Peyer's patch (tissue), 4 donors: Measurements from ENCODE around the gene PAGR1.

ENCODE experiments used
- CTCF ChIP-seq, 6 experiments: fragments of 450-650 bp in 4 of 6; fragments of 200-600 bp in 2 of 6; sonication (generic) in 1 of 6; IDR thresholded peaks; one replicate each; pipeline ENCODE4 v1.5.1; 2017 to 2019; ENCODE audit warnings: antibody characterized with exemption in 6 of 6, mild to moderate bottlenecking in 3 of 6, moderate library complexity in 1 of 6
- POLR2A ChIP-seq, 2 donors: fragments of 450-650 bp; IDR thresholded peaks; one replicate each; pipeline ENCODE4 v1.5.1; 2017; ENCODE audit warnings: antibody characterized with exemption in 2 of 2, mild to moderate bottlenecking in 2 of 2, moderate library complexity in 2 of 2

GRCh38 chr16:29862884-29863668 is 47.1 kb downstream of the PAGR1 start, which contains the start of gene CDIPT:
- TF ChIP-seq CTCF (IDR thresholded peaks at IDR 0.05) (peak in 5 of 6 experiments; percentile 26 to 79 (median 71)), POLR2A (IDR thresholded peaks at IDR 0.05) (peak in 1 of 2 donors; percentile 38)
